Gastrocnemius medialis (tissue), 4 donors: ENCODE measurements around the gene BCOR. TPM values are rescaled to one million over a fixed set of nuclear protein-coding genes. Genes with fewer than 3 reads are reported as not detected.

ENCODE experiments used
- ATAC-seq, 2 donors: fragments of 150-250 bp; one replicate each; pipeline ENCODE4 v1.9.1; 2016
- DNase-seq, 2 donors: peaks; one replicate each; pipeline ENCODE4 v3.0.0-alpha.2; 2019
- H3K27ac ChIP-seq, 4 donors: fragments of 200-600 bp; sonication (generic); 1 replicate in 1 of 4; 2 replicates in 3 of 4; pipeline ENCODE4 v1.5.1; 2016 to 2018; ENCODE audit warnings: mild to moderate bottlenecking in 2 of 4, moderate library complexity in 1 of 4
- H3K27me3 ChIP-seq, 3 donors: fragments of 200-600 bp; sonication (generic) in 2 of 3; 1 replicate in 1 of 3; 2 replicates in 2 of 3; pipeline versions ENCODE4 v1.5.1 to v1.6.0; 2016 to 2019; ENCODE audit warnings: mild to moderate bottlenecking in 1 of 3, moderate library complexity in 1 of 3
- H3K36me3 ChIP-seq, 2 donors: fragments of 200-600 bp; sonication (generic) in 1 of 2; one replicate each; pipeline ENCODE4 v1.5.1; 2017 to 2018
- H3K4me1 ChIP-seq, 2 donors: fragments of 200-600 bp; sonication (generic) in 1 of 2; one replicate each; pipeline ENCODE4 v1.5.1; 2016 to 2017; ENCODE audit warnings: mild to moderate bottlenecking in 2 of 2
- H3K4me3 ChIP-seq, 4 donors: fragments of 200-600 bp; sonication (generic) in 3 of 4; 1 replicate in 1 of 4; 2 replicates in 3 of 4; pipeline ENCODE4 v1.5.1; 2016 to 2019; ENCODE audit warnings: mild to moderate bottlenecking in 2 of 4
- H3K9me3 ChIP-seq, 3 donors: fragments of 200-600 bp; sonication (generic) in 2 of 3; 1 replicate in 1 of 3; 2 replicates in 2 of 3; pipeline ENCODE4 v1.5.1; 2016 to 2019
- CTCF ChIP-seq, 5 experiments: fragments of 450-650 bp in 3 of 5; fragments of 200-600 bp in 2 of 5; sonication (generic) in 2 of 5; IDR thresholded peaks in 4 of 5; conservative IDR thresholded peaks in 1 of 5; 1 replicate in 4 of 5; 2 replicates in 1 of 5; pipeline ENCODE4 v1.5.1; 2016 to 2019; ENCODE audit warnings: antibody characterized with exemption in 5 of 5, mild to moderate bottlenecking in 3 of 5, moderate library complexity in 3 of 5
- POLR2A ChIP-seq, 2 donors: fragments of 450-650 bp; IDR thresholded peaks; one replicate each; pipeline ENCODE4 v1.6.1; 2017; ENCODE audit warnings: antibody characterized with exemption in 2 of 2, mild to moderate bottlenecking in 2 of 2, moderate library complexity in 2 of 2
- in situ Hi-C, 4 donors: fragments of 200-750 bp; cut with MboI; loops; one replicate each; pipeline versions ENCODE4 v1.15.0 to v1.8.0; 2017; ENCODE audit warnings: low sequenced_read_pairs in 4 of 4
- intact Hi-C: fragments of 100-400 bp; cut with DNase I; formaldehyde crosslinking; loops from one replicate; pipeline ENCODE4 v1.15.1; 2023; ENCODE audit warnings: low total_unique reads
- total RNA-seq, 4 donors: library from RNA; depleted of rRNA; stranded (reverse); fragments of >200 nt; gene quantifications; one replicate each; pipeline versions ENCODE4 v1.1.0 to v1.2.3, GENCODE V29; 2016

Gene BCOR
- total RNA-seq, 4 donors from 2014 or later, result 6.5 to 43.8 (median 18.4) TPM

DNA sequence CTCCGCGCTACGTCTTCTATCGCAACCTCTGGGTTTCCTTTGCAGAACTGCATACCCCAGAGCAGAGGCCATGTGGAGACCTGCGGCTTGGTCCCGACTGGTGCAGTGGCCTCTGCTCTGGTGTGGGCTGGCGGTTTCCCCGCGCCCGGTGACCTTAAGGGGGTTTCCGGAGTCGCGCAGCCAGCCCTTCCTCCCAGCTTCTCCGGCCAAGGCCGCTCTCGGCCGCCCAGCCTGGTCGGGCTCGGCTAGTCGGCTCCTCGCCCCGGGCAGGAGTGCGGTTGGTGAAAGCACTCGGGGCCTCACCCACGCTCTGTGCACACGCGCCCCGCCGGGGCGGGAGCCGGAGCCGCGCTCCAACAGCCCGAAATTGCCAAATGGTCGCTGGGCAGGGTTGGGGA, 84.9 kb downstream of the BCOR start:
- in situ Hi-C loops (loop anchor here in 1 of 4 donors (25.0 kb wide), 1 partner anchor 149 kb away; no protein-coding TSS in a partner anchor), intact Hi-C loops (loop anchor here (1.0 to 10.0 kb wide), 6 partner anchors 69 to 281 kb away; partner anchors contain the start of gene BCOR)
- Histone ChIP-seq H3K4me3 (peak overlapping the region; percentile 61 to 79 (median 70)), H3K36me3 (no peaks in the 10 kb centered on the region), H3K9me3 (no peaks in the 10 kb centered on the region), H3K27me3 (peaks cover 0 to 13% (median 13%) of the 10 kb centered on the region in 3 donors), H3K27ac (peak overlapping the region; percentile 92 to 95 (median 94)), H3K4me1 (peaks cover 0 to 7% of the 10 kb centered on the region in 2 donors)
- peak; percentile 20 to 36 for ATAC-seq
- no peak for TF ChIP-seq POLR2A (IDR thresholded peaks at IDR 0.05)
- no peak for TF ChIP-seq CTCF (IDR thresholded peaks at IDR 0.05 in 4 of 5, conservative IDR thresholded peaks at IDR 0.05 in 1 of 5)
- peak in 1 of 2 donors; percentile 13 for DNase-seq

GRCh38 chrX:40012039-40012867, 85.5 kb downstream of the BCOR start:
- in situ Hi-C loops, result loop anchor here in 1 of 4 donors (25.0 kb wide), 1 partner anchor 150 kb away; no protein-coding TSS in a partner anchor
- Histone ChIP-seq H3K36me3 (no peaks in the 10 kb centered on the region), H3K4me1 (peaks cover 0 to 7% of the 10 kb centered on the region in 2 donors), H3K27me3 (peaks cover 0 to 19% (median 16%) of the 10 kb centered on the region in 3 donors), H3K9me3 (no peaks in the 10 kb centered on the region), H3K27ac (peak overlapping the region; percentile 92 to 95 (median 94)), H3K4me3 (peak overlapping the region; percentile 61 to 79 (median 70))
- peak in 1 of 2 donors; percentile 39 for TF ChIP-seq POLR2A (IDR thresholded peaks at IDR 0.05)
- no peak for TF ChIP-seq CTCF (IDR thresholded peaks at IDR 0.05 in 4 of 5, conservative IDR thresholded peaks at IDR 0.05 in 1 of 5)
- peak; percentile 34 to 63 for ATAC-seq
- peak; percentile 19 to 27 for DNase-seq
- intact Hi-C loops, result loop anchor here (2.0 to 10.0 kb wide), 5 partner anchors 70 to 280 kb away; partner anchors contain the start of gene BCOR

GRCh38 chrX:40011322-40012038, 86.3 kb downstream of the BCOR start:
- DNase-seq (no peak), ATAC-seq (no peak)
- Histone ChIP-seq H3K27me3 (peaks cover 0 to 26% (median 16%) of the 10 kb centered on the region in 3 donors), H3K27ac (peak overlapping the region; percentile 92 to 95 (median 94)), H3K9me3 (no peaks in the 10 kb centered on the region), H3K4me1 (peaks cover 0 to 7% of the 10 kb centered on the region in 2 donors), H3K4me3 (peak overlapping the region in 3 of 4 donors; percentile 61 to 72 (median 68)), H3K36me3 (no peaks in the 10 kb centered on the region)
- TF ChIP-seq CTCF (IDR thresholded peaks at IDR 0.05 in 4 of 5, conservative IDR thresholded peaks at IDR 0.05 in 1 of 5), result no peak
- no peak for TF ChIP-seq POLR2A (IDR thresholded peaks at IDR 0.05)
- intact Hi-C loops (loop anchor here (2.0 to 10.0 kb wide), 5 partner anchors 71 to 279 kb away; partner anchors contain the start of gene BCOR), in situ Hi-C loops (loop anchor here in 1 of 4 donors (25.0 kb wide), 1 partner anchor 151 kb away; no protein-coding TSS in a partner anchor)

DNA sequence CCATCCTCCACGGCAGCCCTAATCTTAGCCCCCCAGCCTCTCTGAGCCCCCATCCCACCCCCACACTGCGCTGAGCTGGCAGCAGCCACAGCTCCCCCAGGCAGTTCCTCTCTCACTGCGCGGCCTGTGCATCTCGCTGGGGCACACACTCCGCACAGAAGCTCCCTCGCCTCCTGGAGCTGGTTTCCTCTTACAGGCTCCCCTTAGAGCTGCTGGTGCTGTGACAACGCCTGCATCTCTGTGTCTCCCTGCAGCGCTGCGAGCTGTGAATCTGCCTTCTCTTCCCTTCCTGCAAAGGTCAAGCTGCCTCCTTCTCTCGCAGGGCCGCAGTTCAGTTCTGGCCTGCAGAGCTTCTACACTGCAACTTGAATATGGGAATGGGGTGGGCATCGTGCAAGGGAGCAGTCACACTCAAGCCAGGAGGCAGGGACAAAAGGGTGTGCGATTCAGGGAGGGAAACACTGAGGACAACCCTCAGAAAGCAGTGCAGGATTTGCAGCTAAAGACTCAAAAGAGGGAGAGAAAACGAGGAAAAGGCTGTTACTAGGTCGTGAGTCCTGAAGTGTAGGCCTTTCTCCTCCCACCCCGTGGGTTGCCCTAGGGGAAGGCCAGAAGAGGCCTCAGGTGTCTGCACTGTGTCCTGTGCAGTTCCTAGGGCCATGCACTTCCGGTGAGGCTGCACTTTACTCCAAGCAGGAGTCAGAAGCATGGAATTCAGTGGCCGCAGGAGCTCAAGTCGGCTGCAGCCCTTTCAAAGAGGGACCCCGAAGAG, 87.0 kb downstream of the BCOR start:
- intact Hi-C loops (loop anchor here (5.0 to 10.0 kb wide), 4 partner anchors 72 to 278 kb away; no protein-coding TSS in a partner anchor), in situ Hi-C loops (loop anchor here in 1 of 4 donors (25.0 kb wide), 1 partner anchor 152 kb away; no protein-coding TSS in a partner anchor)
- Histone ChIP-seq H3K9me3 (no peaks in the 10 kb centered on the region), H3K4me1 (peaks cover 0 to 7% of the 10 kb centered on the region in 2 donors), H3K27me3 (peaks cover 0 to 34% (median 19%) of the 10 kb centered on the region in 3 donors), H3K4me3 (no peak overlapping the region), H3K36me3 (no peaks in the 10 kb centered on the region), H3K27ac (no peak overlapping the region)
- DNase-seq, result no peak
- TF ChIP-seq POLR2A (IDR thresholded peaks at IDR 0.05) (no peak), CTCF (IDR thresholded peaks at IDR 0.05 in 4 of 5, conservative IDR thresholded peaks at IDR 0.05 in 1 of 5) (no peak)
- no peak for ATAC-seq
